HepG2 (cell line): ENCODE data around the gene LBX2. TPM values are rescaled to one million over a fixed set of nuclear protein-coding genes. Genes with fewer than 3 reads are reported as not detected.
A peak's percentile ranks its signal among the peaks of the same experiment; 100 is the strongest.

Source experiments
- ATF2 ChIP-seq: sonication (generic); formaldehyde crosslinking; IDR thresholded peaks from 2 replicates; pipeline ENCODE4 v1.4.0; 2020; ENCODE audit warnings: missing genetic modification reagents
- CBFB ChIP-seq: sonication (generic); formaldehyde crosslinking; IDR thresholded peaks from 2 replicates; pipeline ENCODE4 v1.4.0; 2020; ENCODE audit warnings: missing genetic modification reagents
- ELF3 ChIP-seq: IDR thresholded peaks from 2 replicates; pipeline ENCODE4 v1.6.1; 2016; ENCODE audit warnings: missing genetic modification reagents, missing compliant biosample characterization
- ETV5 ChIP-seq: IDR thresholded peaks from 2 replicates; pipeline ENCODE4 v1.6.1; 2018; ENCODE audit warnings: missing biosample characterization, missing genetic modification reagents, inconsistent platforms, borderline replicate concordance
- HDAC2 ChIP-seq: sonication (generic); formaldehyde crosslinking; IDR thresholded peaks from 2 replicates; pipeline ENCODE4 v1.4.0; 2020; ENCODE audit warnings: missing genetic modification reagents
- HHEX ChIP-seq: IDR thresholded peaks from 2 replicates; pipeline ENCODE4 v1.6.1; 2016; ENCODE audit warnings: control low read depth
- MBD4 ChIP-seq: IDR thresholded peaks from 2 replicates; pipeline ENCODE4 v1.6.1; 2012; ENCODE audit warnings: low read length, inconsistent platforms, borderline replicate concordance
- MED13 ChIP-seq: sonication (generic); formaldehyde crosslinking; IDR thresholded peaks from 2 replicates; pipeline ENCODE4 v1.5.0; 2020; ENCODE audit warnings: missing genetic modification reagents
- NR2F6 ChIP-seq, 2 experiments: IDR thresholded peaks; 2 replicates each; pipeline ENCODE4 v1.6.1; 2016; ENCODE audit warnings: antibody characterized with exemption in 1 of 2, mild to moderate bottlenecking in 1 of 2
- PAX8 ChIP-seq: sonication (generic); formaldehyde crosslinking; IDR thresholded peaks from 2 replicates; pipeline ENCODE4 v1.8.0; 2022; ENCODE audit warnings: mild to moderate bottlenecking, missing genetic modification reagents, borderline replicate concordance
- RELA ChIP-seq: sonication (generic); formaldehyde crosslinking; IDR thresholded peaks from 2 replicates; pipeline ENCODE4 v1.4.0; 2020; ENCODE audit warnings: missing genetic modification reagents
- SIX4 ChIP-seq: sonication (generic); formaldehyde crosslinking; IDR thresholded peaks from 2 replicates; pipeline ENCODE4 v1.4.0; 2020; ENCODE audit warnings: missing genetic modification reagents
- SOX6 ChIP-seq, 2 experiments: fragments of 450-650 bp in 1 of 2; sonication (generic) in 1 of 2; formaldehyde crosslinking in 1 of 2; IDR thresholded peaks; 2 replicates each; pipeline versions ENCODE4 v1.4.0 to v1.6.1; 2017 to 2020; ENCODE audit warnings: antibody characterized with exemption in 1 of 2, mild to moderate bottlenecking in 1 of 2, missing genetic modification reagents in 1 of 2
- ZFP1 ChIP-seq: IDR thresholded peaks from 2 replicates; pipeline ENCODE4 v1.6.1; 2016
- ZMAT3 ChIP-seq: sonication (generic); formaldehyde crosslinking; conservative IDR thresholded peaks from 2 replicates; pipeline ENCODE4 v1.7.0; 2021; ENCODE audit warnings: missing genetic modification reagents
- ZNF101 ChIP-seq: sonication (generic); formaldehyde crosslinking; IDR thresholded peaks from 2 replicates; pipeline ENCODE4 v1.4.0; 2020; ENCODE audit warnings: mild to moderate bottlenecking, low read depth, missing genetic modification reagents, borderline replicate concordance
- ZNF207 ChIP-seq: fragments of 450-650 bp; IDR thresholded peaks from 2 replicates; pipeline ENCODE4 v1.6.1; 2016; ENCODE audit warnings: antibody characterized with exemption, borderline replicate concordance
- ZNF329 ChIP-seq: sonication (generic); formaldehyde crosslinking; IDR thresholded peaks from 2 replicates; pipeline ENCODE4 v1.9.0; 2021; ENCODE audit warnings: low read depth, mild to moderate bottlenecking, missing genetic modification reagents
- ZNF512 ChIP-seq: sonication (generic); formaldehyde crosslinking; IDR thresholded peaks from 2 replicates; pipeline ENCODE4 v1.4.0; 2020; ENCODE audit warnings: mild to moderate bottlenecking, missing genetic modification reagents
- ZNF670 ChIP-seq: sonication (generic); formaldehyde crosslinking; IDR thresholded peaks from 2 replicates; pipeline ENCODE4 v1.8.0; 2022; ENCODE audit warnings: mild to moderate bottlenecking, missing genetic modification reagents, borderline replicate concordance
- ZNF7 ChIP-seq: IDR thresholded peaks from 2 replicates; pipeline ENCODE4 v1.6.1; 2016; ENCODE audit warnings: missing biosample characterization, missing genetic modification reagents
- ZNF713 ChIP-seq: sonication (generic); formaldehyde crosslinking; IDR thresholded peaks from 2 replicates; pipeline ENCODE4 v1.4.0; 2020; ENCODE audit warnings: mild to moderate bottlenecking, missing genetic modification reagents
- ZNF766 ChIP-seq: sonication (generic); formaldehyde crosslinking; IDR thresholded peaks from 2 replicates; pipeline ENCODE4 v1.5.0; 2020; ENCODE audit warnings: missing genetic modification reagents, borderline replicate concordance
- polyA plus RNA-seq, 8 experiments: library from polyadenylated mRNA; depleted of rRNA in 3 of 8; stranded (reverse) in 7 of 8; unstranded in 1 of 8; fragments of >200 nt; fragmentation: Illumina TruSeq in 4 of 8; extraction: Trizol in 4 of 8; gene quantifications; 2 replicates each; pipeline versions ENCODE4 v1.2.1 to v1.2.3, GENCODE V29; 2011 to 2016; ENCODE audit warnings: low read depth in 4 of 8, missing spikeins in 1 of 8, mixed read lengths in 1 of 8; ENCODE audit not compliant: insufficient read depth in 1 of 8
- total RNA-seq, 5 experiments: library from RNA; depleted of rRNA; stranded (reverse); fragments of >200 nt; fragmentation: Illumina TruSeq; extraction: Trizol; gene quantifications; 2 replicates each; pipeline ENCODE4 v1.2.3, GENCODE V29; 2016; ENCODE audit warnings: low read depth in 1 of 5
- TF ChIP-seq, protein P1 (sequence below), 2 experiments: fragments of 450-650 bp in 1 of 2; sonication (generic) in 1 of 2; formaldehyde crosslinking; IDR thresholded peaks; 2 replicates each; pipeline versions ENCODE4 v1.5.0 to v1.8.0; 2020 to 2022; ENCODE audit warnings: mild to moderate bottlenecking in 1 of 2, missing genetic modification reagents in 1 of 2
- TF ChIP-seq, protein P2 (sequence below): IDR thresholded peaks from 2 replicates; pipeline ENCODE4 v1.6.1; 2012; ENCODE audit warnings: low read depth, low read length, improper control_type of control experiment

Gene LBX2
- total and polyA plus RNA-seq, 2 of the 13 experiments (the other 11 are each of a cell fraction or from before 2014, with no cell fraction given) = 6.4 to 8.1 TPM

DNA sequence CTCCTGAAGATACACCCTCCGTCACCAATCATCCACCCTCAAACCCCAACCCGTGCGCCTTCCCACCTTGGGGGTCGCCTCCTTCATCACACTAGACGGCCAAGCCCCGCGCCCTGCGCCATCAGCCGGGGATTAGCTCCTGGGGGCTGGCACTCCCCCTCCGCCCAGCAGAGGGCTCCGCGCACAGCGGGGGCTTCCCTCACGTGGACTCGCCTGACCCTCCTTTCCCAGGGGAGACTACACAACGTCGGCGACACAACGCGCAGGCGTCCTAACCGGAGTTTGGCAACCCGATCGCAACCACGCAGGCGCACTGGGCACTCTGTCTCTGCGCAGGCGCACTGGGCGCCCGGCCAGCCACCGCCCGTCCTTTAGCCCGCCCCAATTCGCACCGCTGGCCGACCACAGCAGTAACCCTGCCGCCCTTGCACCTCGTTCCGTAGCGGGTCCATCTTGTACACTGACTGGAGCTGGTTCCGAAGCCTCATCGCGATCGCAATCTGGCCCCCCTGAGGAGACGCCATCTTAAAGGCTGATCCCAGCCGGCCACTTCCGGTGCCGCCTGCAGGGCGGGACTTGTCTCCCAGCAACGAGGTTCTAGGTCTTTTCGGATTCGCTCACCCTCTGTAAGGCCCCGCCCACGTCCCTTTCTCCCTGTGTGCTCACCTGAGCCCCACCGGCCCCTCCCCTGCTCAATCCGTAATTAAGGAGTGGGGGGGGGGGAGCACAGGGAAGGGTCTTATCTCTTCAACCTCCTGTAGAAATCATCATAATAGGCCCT lies 7.9 kb upstream of the LBX2 start, which contains the start of gene PCGF1 (continued):
- TF ChIP-seq ZNF329 (CRISPR knock-in tag) (peak; percentile 46; the same call in 1 of the 2 replicates), RELA (CRISPR knock-in tag) (no peak), ZNF670 (CRISPR knock-in tag) (peak; percentile 56; the same call in 1 of the 2 replicates), PAX8 (CRISPR knock-in tag) (peak; percentile 93; the same call in 1 of the 2 replicates), ZFP1 (CRISPR knock-in tag) (no peak), HDAC2 (CRISPR knock-in tag) (peak; percentile 74), ZNF7 (CRISPR knock-in tag) (no peak), MBD4 (no peak), ZNF512 (no peak), ZNF207 (no peak), SOX6 (IDR thresholded peaks at IDR 0.05) (no peak), SOX6 (CRISPR knock-in tag; IDR thresholded peaks at IDR 0.05) (peak; percentile 80), ATF2 (CRISPR knock-in tag) (peak; percentile 79), ZNF766 (peak; percentile 95; the same call in 1 of the 2 replicates), ZNF101 (CRISPR knock-in tag) (0 out of 2 replicates have a peak, but pooled peaks have one; percentile 26), NR2F6 (IDR thresholded peaks at IDR 0.05) (peak; percentile 40; the same call in 1 of the 2 replicates), NR2F6 (CRISPR knock-in tag; IDR thresholded peaks at IDR 0.05) (peak; percentile 81), HHEX (CRISPR knock-in tag) (peak; percentile 7; the same call in 1 of the 2 replicates), ZMAT3 (peak; percentile 36; the same call in 1 of the 2 replicates), ELF3 (CRISPR knock-in tag) (peak; percentile 79), MED13 (peak; percentile 68; the same call in 1 of the 2 replicates), SIX4 (CRISPR knock-in tag) (no peak; the same call in 1 of the 2 replicates), CBFB (peak; percentile 85), ZNF713 (no peak), ETV5 (no peak; the same call in none of the 2 replicates)
- TF ChIP-seq, protein P1, sequence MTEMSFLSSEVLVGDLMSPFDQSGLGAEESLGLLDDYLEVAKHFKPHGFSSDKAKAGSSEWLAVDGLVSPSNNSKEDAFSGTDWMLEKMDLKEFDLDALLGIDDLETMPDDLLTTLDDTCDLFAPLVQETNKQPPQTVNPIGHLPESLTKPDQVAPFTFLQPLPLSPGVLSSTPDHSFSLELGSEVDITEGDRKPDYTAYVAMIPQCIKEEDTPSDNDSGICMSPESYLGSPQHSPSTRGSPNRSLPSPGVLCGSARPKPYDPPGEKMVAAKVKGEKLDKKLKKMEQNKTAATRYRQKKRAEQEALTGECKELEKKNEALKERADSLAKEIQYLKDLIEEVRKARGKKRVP (CRISPR knock-in tag; IDR thresholded peaks at IDR 0.05) = 0 out of 4 replicates have a peak, but pooled peaks of 1 of the 2 experiments have one; percentile 11
- TF ChIP-seq, protein P2, sequence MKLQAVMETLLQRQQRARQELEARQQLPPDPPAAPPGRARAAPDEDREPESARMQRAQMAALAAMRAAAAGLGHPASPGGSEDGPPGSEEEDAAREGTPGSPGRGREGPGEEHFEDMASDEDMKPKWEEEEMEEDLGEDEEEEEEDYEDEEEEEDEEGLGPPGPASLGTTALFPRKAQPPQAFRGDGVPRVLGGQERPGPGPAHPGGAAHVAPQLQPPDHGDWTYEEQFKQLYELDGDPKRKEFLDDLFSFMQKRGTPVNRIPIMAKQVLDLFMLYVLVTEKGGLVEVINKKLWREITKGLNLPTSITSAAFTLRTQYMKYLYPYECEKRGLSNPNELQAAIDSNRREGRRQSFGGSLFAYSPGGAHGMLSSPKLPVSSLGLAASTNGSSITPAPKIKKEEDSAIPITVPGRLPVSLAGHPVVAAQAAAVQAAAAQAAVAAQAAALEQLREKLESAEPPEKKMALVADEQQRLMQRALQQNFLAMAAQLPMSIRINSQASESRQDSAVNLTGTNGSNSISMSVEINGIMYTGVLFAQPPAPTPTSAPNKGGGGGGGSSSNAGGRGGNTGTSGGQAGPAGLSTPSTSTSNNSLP = no peak
